Adipocyte (in vitro differentiated cells): Measurements from ENCODE around the gene SLC18B1.
"Not testable (repeated sequence)": the region's sequence is repeated elsewhere in the genome, so short reads cannot be mapped to it uniquely, and the experiment has no call there.

Experiments
- DNase-seq: peaks from one replicate; pipeline ENCODE4 v3.0.0-alpha.2; 2015; ENCODE audit warnings: low read depth
- H3K27me3 ChIP-seq: replicated peaks from 2 replicates; pipeline ENCODE4 v1.7.0; 2013; ENCODE audit warnings: mild to moderate bottlenecking, low read length, moderate library complexity; ENCODE audit not compliant: control insufficient read depth, insufficient read depth
- H3K36me3 ChIP-seq: 2 replicates; pipeline ENCODE4 v1.7.0; 2013; ENCODE audit warnings: low read length, mild to moderate bottlenecking, moderate library complexity; ENCODE audit not compliant: control insufficient read depth, insufficient read depth, severe bottlenecking
- H3K4me1 ChIP-seq: 2 replicates; pipeline ENCODE4 v1.7.0; 2013; ENCODE audit warnings: mild to moderate bottlenecking, low read length, moderate library complexity; ENCODE audit not compliant: control insufficient read depth, insufficient read depth
- H3K4me3 ChIP-seq: 2 replicates; pipeline ENCODE4 v1.7.0; 2013; ENCODE audit warnings: mild to moderate bottlenecking, low read length, moderate library complexity
- H3K9ac ChIP-seq: 2 replicates; pipeline ENCODE4 v1.7.0; 2013; ENCODE audit warnings: mild to moderate bottlenecking, low read length, moderate library complexity
- H3K9me3 ChIP-seq: 2 replicates; pipeline ENCODE4 v1.7.0; 2013; ENCODE audit warnings: mild to moderate bottlenecking, low read length, moderate library complexity; ENCODE audit not compliant: control insufficient read depth

SLC18B1 gene

GRCh38 chr6:132792510-132792909 lies 5.9 kb downstream of the SLC18B1 start:
- Histone ChIP-seq H3K9me3 (no peaks in the 10 kb centered on the region), H3K9ac (no peak overlapping the region), H3K4me3 (no peak overlapping the region), H3K4me1 (no peaks in the 10 kb centered on the region), H3K36me3 (peaks cover 14% of the 10 kb centered on the region), H3K27me3 (no peaks in the 10 kb centered on the region)
- no peak for DNase-seq

GRCh38 chr6:132790450-132790849 lies 8.0 kb downstream of the SLC18B1 start:
- DNase-seq: no peak
- Histone ChIP-seq H3K9ac (no peak overlapping the region), H3K27me3 (no peaks in the 10 kb centered on the region), H3K4me1 (no peaks in the 10 kb centered on the region), H3K36me3 (peaks cover 12% of the 10 kb centered on the region), H3K4me3 (no peak overlapping the region), H3K9me3 (no peaks in the 10 kb centered on the region)

DNA sequence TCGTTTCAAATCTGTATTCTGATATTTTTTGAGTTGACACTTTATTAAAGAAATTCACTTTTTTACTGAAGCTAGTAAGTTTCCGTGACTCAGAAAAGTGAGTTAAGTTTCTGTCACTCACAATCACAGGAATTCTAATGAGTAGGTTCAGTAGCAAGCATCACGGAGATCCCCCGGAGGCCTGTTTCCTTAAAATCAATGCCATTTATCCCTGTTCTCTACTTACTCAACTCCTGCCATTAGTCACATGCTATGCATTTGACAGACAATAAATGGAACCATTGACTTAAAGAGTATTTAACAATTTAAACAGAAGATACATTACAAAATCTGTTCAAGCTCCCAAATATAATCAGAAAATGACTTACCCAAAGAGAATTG lies 9.1 kb downstream of the SLC18B1 start:
- no peak for DNase-seq

DNA sequence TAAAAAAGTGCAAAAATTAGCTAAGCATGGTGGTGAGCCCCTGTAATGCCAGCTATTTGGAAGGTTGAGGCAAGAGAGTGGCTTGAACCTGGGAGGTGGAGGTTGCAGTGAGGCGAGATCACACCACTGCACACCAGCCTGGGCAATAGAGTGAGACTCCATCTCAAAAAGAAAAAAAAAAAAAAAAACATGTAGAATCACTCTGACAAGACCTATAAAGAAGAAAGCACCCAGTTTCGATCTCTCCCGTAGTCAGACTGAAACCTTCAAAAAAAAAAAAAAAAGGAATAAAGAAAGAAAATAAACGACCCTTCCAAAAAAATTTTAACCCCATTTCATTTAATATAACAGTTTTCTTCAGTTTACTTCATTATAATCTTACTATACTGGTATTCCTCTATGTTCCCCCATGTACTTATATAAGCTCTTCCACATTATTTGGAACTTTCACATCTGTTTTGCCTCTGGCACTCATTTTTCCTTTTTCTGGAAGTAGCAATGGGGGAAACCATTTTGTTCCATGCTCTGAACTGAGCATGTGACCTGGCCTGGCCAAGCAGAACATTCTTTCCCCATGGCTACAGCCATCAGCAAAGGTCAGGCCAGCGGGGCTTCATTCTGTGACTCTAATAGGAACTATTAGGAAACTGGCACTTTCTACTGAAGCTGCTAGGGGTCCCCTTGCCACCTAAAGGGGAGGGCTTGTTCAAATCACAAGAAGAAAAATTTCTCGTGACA lies 9.6 kb downstream of the SLC18B1 start:
- Histone ChIP-seq H3K9me3 (no peaks in the 10 kb centered on the region), H3K9ac (no peak overlapping the region), H3K4me1 (no peaks in the 10 kb centered on the region), H3K27me3 (no peaks in the 10 kb centered on the region), H3K36me3 (peaks cover 10% of the 10 kb centered on the region), H3K4me3 (no peak overlapping the region)
- no peak for DNase-seq

More for the DNA sequence above, 9.1 kb downstream of the SLC18B1 start:
- no peaks in the 10 kb centered on the region for H3K4me1 ChIP-seq
- no peaks in the 10 kb centered on the region for H3K27me3 ChIP-seq
- H3K4me3 ChIP-seq: no peak overlapping the region
- peaks cover 10% of the 10 kb centered on the region for H3K36me3 ChIP-seq
- no peak overlapping the region for H3K9ac ChIP-seq
- no peaks in the 10 kb centered on the region for H3K9me3 ChIP-seq

DNA sequence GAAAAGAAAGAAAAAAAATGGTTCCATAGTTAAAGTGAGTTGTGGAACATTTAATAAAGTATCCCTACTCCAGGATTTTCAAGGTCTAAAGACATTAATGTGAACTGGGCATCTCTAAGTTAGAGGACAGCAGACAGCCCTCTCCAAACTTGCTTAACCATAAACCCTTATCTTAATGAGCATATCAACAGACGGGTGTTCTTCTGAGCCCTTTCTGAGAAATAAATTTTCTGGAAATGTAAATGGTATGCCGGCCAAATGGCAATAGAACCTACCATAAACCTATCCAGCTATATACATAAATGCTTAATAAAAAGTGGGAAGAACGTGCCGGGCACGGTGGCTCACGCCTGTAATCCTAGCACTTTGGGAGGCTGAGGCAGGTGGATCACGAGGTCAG lies 12.5 kb downstream of the SLC18B1 start:
- no peaks in the 10 kb centered on the region for H3K36me3 ChIP-seq
- no peaks in the 10 kb centered on the region for H3K4me1 ChIP-seq
- H3K9ac ChIP-seq: no peak overlapping the region
- no peak for DNase-seq
- no peaks in the 10 kb centered on the region for H3K9me3 ChIP-seq
- H3K27me3 ChIP-seq: no peaks in the 10 kb centered on the region
- H3K4me3 ChIP-seq: no peak overlapping the region

DNA sequence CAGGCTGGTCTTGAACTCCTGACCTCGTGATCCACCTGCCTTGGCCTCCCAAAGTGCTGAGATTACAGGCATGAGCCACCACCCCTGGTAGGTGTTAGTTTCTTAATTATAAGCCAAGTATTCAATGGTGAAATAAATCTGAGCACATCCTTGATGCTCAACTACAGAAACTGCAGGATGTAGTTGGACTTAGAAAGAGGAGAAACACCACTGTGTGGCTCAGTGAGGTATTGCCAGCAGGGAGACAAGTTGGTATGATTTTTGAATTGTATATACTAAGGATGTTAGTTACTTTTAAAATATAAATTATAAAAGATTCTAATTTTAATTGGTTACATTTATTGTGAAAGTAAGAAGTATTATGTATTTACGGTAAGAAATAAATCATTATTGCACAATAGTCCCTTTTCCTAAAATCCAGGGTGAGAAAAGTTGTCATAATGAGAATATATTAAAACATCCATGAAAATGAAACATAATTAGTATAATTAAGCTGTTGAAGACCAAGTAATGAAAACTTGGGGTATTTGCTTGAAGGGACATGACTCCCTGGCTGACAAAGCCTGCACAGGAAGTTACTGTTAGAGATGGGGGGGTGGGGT lies 17.6 kb downstream of the SLC18B1 start:
- H3K9ac ChIP-seq: no peak overlapping the region
- DNase-seq: peak; percentile 70
- H3K4me1 ChIP-seq: no peaks in the 10 kb centered on the region
- H3K27me3 ChIP-seq: no peaks in the 10 kb centered on the region
- H3K36me3 ChIP-seq: peaks cover 22% of the 10 kb centered on the region
- H3K9me3 ChIP-seq: no peaks in the 10 kb centered on the region
- H3K4me3 ChIP-seq: no peak overlapping the region

GRCh38 chr6:132777881-132778280 lies 20.6 kb downstream of the SLC18B1 start:
- not testable (repeated sequence) for H3K9ac ChIP-seq, H3K4me1 ChIP-seq, H3K4me3 ChIP-seq, DNase-seq, H3K9me3 ChIP-seq, H3K27me3 ChIP-seq
- peaks cover 22% of the 10 kb centered on the region for H3K36me3 ChIP-seq

DNA sequence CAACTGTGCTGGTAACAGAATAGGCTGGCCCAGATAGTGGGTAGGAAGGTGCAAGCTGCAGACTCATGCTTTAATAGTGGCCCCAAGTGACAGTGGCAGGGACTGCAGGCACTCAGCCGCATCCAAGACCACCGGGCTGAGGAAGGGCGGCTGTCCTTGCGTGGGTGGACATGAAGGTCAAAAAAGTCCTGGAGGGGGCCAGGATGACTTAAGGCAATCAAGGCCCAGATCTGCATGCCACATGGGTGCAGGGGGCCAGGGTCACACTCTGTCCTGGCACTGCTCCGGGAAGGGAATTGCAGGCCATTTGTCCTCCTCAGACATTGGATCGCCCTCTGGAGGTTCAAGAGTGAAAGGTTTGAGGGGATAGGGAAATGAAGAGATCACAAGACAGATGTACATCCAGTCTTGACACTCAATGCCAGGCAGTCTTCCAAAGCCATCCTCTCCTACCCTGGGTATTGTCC lies 30.4 kb downstream of the SLC18B1 start:
- peaks cover 14% of the 10 kb centered on the region for H3K36me3 ChIP-seq
- no peak overlapping the region for H3K4me3 ChIP-seq
- no peak overlapping the region for H3K9ac ChIP-seq
- peaks cover 14% of the 10 kb centered on the region for H3K4me1 ChIP-seq
- no peaks in the 10 kb centered on the region for H3K27me3 ChIP-seq
- H3K9me3 ChIP-seq: no peaks in the 10 kb centered on the region
- DNase-seq: peak; percentile 33

DNA sequence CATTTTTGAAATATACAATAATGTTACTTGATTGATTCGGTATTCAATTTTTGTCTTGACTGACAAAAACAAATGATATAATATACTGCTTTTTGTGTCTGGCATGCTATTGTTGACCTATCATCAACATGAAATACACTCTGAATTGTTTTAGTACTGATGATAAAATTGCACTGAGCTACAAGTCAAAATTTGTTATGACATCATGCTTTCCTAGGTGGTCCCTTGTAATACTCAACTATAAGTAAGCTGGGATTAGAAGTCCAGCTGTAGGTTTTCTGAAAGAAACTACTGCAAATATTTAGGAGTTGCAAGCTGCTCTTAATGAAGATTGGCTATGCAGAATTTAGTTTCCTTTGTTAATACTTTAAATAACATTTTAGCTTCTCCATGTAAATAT lies 32.9 kb downstream of the SLC18B1 start:
- no peak overlapping the region for H3K4me3 ChIP-seq
- H3K36me3 ChIP-seq: peaks cover 9% of the 10 kb centered on the region
- H3K9ac ChIP-seq: no peak overlapping the region
- DNase-seq: no peak
- peaks cover 14% of the 10 kb centered on the region for H3K4me1 ChIP-seq
- no peaks in the 10 kb centered on the region for H3K9me3 ChIP-seq
- H3K27me3 ChIP-seq: no peaks in the 10 kb centered on the region

GRCh38 chr6:132764370-132764769 lies 34.1 kb downstream of the SLC18B1 start:
- Histone ChIP-seq H3K36me3 (peaks cover under 1% of the 10 kb centered on the region), H3K4me1 (peaks cover 14% of the 10 kb centered on the region), H3K27me3 (no peaks in the 10 kb centered on the region), H3K9me3 (no peaks in the 10 kb centered on the region), H3K9ac (no peak overlapping the region), H3K4me3 (no peak overlapping the region)
- peak; percentile 88 for DNase-seq

GRCh38 chr6:132763269-132763668 lies 35.2 kb downstream of the SLC18B1 start:
- H3K27me3 ChIP-seq: no peaks in the 10 kb centered on the region
- H3K4me1 ChIP-seq: peaks cover 14% of the 10 kb centered on the region
- no peak overlapping the region for H3K9ac ChIP-seq
- H3K4me3 ChIP-seq: no peak overlapping the region
- no peaks in the 10 kb centered on the region for H3K9me3 ChIP-seq
- no peaks in the 10 kb centered on the region for H3K36me3 ChIP-seq
- DNase-seq: no peak
